NCI-H187 treated with DMSO at 0.1 percent for 48 hours (cell line): ENCODE measurements around the gene TNFRSF1A.

Experiments
- DNase-seq: peaks from one replicate; lab custom pipeline; 2025; lab: John Stamatoyannopoulos, UW

Gene TNFRSF1A

DNA sequence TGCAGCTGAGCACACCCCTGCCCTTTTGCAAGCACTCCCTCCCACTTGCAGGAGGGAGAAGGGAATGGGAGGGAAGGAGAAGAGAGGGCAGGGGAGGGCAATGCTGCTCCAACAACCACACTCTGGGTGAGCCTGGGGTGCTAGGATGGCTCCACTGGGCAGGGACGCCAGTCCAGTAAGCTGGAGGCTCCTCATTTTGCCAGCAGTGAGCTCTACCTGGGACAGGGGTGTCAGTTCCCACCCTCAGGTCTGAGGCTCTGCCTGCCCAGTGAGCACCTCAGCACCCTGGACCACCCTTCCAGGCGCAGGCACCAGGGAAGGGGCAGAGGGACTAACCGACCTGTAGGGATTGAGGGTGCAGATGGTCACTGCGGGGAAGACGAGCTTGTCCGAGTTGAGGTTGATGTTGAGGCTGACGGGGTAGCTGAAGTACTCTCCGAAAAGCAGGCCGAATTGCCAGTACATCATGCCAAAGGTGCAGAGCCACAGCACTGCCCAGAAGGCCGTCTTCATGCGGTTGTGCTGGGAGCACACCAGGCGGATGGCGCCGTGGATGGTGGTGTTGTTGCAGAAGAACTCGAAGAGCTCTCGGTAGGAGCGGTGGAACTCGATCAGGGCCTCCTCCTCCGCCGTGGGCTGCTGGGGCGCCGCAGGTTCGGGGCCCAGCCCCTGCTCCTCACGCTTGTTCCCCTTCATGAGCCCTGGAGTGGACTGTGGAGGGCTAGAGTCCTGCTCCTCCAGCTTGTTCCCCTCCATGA, 32.3 kb upstream of the TNFRSF1A start:
- DNase-seq, result no peak

DNA sequence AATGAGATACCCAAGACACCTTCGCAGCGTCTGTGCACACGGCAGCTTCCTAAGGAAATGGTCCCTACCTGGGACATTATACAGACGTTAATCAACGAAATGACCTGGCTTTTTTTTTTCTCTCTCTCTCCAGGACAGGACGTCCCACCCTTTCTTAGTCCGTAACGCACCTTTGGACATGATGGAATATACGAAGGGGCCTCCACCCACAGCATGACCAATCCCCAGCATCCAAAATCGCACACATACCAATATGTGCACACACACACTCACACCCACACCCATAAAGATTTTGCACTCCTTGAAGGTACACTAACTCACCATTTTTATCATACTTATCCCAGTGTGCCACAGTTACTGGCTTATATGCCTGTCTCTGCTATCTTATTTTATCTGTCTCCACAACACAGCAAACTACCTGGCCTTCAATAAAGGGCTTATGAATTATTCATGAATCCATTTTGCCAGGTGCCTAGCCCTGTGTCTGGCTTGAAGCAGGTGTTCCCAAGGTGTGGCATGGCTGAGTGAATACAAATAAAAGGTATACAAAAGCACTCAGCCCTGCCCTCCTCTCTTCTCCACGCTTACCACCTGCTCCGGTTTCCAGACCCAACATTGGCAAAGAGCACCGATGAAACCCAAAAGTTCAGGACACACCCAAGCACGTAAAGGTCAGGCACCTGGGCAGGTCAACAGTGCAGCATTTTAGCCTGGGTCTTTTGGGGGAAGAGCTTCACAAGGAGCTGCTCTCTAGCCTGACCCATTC, 31.3 kb upstream of the TNFRSF1A start:
- peak; percentile 91 for DNase-seq

DNA sequence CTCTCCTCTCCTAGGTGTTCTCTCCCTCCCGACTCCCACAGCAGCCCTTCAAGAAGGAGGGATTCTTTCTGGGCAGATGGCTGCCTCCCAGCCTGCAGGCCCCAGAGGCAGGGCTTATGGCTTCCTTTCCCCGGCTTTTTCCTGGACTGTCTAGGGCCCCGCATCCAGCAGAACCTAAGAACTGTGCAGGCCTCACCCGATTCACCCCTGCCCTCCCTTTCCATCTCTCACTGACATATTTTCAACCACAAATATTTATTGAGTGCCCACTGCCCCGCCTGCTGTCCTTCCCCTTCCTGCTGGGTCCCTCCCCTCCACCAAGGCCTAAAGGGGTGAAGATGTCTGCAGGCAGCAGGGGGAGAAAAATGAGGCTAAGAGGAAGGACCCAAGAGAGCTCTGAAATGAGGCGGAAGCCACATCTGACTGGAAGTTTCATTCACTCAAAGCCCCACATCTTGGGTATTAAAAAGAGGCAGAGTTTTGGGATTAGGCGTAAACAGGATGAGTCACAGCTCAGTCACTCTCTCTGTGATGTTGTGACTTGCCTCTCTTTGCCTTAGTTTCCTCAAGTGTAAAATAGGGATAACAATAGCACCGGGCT, 30.6 kb upstream of the TNFRSF1A start:
- DNase-seq, result peak; percentile 69

DNA sequence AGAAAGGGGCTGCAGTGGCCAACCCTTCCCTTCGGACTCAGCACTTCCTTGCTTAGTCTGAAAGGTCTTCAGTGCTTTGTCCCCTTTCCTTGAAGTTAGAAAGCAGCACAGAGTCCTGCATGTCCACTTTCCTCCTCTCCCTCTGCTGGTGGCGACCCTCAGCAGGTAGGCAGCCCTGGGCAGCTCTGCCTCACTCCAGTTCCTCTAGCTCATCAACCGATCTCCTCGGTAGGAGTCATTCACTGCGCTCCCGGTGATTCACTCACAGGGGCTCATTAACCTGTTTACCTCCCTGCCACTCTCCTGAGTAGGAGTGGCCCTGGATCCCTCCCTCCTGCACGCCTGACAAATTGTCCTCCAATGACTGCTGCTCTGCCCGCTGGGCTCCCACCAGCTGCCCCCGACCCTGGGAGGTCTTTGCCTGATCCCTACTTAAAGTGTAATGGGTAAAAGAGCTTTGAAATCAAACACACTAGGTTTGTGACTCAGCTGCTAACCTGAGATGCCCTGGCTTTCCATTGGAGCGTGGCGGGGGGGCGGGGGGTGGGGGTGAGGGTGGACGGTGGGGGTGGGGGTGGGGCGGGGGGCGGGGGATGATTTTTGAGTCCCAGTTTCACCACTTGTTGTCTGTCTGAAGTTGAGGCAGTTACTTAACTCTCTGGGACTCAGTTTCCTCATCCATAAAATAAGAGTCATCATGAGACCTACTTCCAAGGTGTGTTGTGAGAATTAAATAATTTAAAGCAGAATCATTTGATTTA, 29.3 kb upstream of the TNFRSF1A start:
- peak; percentile 84 for DNase-seq

DNA sequence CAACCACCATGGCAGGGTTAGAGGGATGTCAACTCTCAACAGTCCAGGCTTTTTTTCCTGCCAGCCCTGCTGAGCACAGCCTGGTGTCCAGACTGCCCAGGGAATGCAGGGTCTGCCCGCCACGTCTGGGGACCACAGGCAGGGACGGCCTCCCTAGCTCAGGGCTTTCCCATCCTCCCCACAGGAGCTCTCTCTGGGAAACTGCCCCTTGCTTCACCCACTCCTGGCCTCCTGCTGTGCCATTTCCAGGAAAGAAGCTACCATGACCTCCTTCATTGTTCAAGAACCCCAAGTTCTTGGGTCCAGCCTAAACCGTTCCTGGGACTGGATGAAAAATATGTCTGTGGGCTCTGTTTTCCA, 28.7 kb upstream of the TNFRSF1A start:
- no peak for DNase-seq

DNA sequence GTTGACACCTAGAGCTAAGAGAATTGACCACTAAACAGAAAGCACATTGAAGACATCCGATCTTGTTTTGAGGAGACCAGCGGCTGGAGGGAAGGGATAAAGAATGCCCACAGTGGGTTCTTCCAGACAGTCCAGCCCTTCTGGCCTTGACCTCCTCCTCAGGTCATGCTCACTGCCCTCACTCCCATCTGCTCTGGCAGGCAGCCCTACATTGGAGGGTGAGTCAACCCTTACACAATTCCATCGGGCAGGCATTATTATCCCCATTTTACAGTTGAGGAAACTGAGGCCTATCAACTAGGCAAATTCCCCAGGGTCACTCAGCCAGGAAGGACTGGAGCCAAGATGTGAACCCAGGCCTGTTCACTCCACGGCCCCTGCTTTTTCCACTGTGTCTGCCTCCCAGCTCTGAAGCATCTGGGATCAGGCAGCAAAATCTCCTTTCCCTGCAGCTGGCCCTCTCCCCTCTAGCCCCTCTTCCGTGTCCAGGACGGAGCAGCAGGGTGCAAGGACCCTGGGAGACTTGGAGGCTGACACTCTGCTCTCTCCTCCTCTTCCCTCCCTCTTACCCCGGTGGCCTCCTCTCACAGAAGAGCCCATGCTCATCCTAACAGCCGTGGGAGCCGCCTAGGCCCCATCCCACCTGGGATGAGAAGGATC, 28.2 kb upstream of the TNFRSF1A start:
- no peak for DNase-seq

DNA sequence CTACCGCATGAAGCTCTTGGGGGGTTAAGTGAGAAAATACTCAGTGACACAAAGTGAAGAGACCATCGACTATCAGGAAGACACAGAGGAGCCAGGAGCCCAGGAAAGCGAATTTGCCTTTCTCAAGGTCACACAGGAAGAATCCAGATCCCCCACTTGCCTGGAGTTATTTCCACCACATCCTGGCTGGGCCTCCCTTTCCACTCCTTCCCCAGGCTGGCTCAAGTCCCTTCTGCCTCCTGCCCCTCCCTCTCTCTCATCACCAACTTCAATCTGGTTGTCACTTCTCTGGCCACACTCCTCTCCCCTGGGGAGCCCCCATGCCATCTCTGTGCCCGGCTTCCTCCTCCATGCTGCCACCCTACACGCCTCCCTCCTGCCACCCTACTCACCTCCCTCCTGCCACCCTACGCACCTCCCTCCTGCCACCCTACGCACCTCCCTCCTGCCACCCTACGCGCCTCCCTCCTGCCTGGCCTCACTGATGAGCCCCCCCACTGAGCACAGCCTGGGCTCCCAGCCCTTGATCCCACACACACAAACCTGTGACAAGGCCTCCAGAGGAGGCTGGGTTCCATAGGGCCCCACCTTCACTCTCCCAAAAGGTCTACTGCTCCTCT, 27.1 kb upstream of the TNFRSF1A start:
- no peak for DNase-seq

DNA sequence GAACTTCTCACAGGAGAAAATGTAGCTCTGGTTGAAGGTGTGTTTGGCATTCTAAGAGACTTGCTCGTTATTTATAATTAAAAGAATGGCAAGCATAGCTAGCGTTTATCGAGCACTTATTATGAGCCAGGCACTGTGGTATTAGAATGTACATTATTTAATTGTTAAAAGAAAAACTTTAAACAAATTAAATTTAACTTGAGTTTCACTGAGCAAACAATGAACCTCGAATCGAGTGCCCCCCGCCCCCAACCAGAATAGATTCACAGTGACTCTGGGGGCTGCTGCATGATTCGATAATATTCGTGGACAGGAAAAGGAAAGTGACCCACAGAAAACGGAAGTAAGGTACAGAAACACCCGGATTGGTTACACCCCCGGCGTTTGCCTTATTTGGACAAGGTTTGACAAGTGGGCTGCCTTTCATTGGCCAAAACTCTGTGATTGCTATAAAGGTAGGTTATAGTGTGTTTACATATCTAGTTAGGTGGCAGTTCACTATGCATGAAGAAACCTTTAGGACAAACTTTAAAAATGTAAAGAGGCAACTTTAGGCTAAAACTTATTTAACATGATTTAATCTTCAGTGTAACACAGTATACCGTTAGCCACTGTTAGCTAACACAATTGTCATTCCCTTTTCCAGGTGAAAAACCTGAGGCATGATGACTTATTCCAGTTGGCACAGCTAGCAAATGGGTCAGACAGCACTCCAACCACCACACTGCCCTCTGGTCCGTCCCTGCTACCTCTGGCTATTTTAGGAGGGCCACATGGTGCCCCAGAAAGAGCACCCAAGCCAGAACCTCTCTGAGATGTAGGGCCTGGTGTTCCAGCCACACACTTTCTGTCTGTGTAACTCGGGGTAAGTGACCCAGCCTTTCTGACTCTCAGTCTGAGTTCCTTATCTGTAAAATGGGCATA, 26.4 kb upstream of the TNFRSF1A start:
- DNase-seq, result no peak

DNA sequence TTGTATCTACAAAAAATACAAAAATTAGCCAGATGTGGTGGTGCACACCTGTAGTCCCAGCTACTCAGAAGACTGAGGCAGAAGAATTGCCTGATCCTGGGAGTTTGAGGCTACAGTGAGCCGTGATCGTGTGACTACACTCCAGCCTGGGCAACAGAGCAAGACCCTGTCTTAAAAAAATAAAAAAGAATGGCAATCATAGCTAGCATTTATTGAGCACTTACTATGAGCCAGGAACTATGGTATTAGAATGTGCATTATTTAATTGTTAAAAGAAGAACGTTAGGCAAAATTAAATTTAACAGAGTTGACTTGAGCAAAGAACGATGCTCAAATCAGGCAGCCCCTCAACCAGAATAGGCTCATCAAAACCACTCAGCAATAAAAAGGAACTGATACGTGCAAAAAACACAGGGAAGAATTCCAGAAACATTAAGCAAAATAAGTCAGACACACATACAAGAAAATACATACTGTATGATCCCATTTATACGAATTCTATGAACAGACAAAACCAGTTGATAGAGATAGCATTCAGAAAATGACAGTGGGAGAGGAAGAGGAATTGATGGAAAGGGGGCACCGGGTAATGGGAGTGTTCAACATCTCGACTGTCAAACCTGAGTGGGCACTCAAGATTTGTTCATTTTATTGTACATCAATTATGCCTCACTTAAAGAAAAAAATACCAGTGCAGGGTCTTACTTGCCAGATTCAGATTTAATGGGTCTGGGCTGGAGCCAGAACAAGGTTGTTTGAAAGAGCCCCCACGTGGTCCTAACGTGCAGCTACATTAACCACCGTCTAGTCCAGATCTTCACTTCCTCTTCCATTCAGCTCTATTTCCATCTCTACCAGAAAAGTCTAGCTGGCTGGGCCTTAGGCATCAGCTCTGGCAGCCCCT, 25.4 kb upstream of the TNFRSF1A start:
- no peak for DNase-seq

DNA sequence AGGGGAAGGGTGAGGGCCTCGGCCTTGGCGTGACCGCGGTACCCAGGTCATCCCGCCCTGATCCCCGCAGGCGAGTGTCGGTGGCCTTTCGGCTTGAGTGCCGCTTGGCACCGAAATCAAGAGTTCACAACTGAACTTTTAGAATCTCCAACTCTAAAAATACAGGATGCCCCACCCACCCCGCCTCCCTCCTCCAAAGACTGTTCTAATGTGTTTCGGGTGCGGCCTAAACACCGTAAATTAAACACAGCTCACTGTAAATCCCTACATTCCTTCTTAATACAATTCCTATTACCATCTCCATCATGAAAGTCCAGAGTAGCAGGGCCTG, 22.1 kb upstream of the TNFRSF1A start:
- DNase-seq, result no peak

DNA sequence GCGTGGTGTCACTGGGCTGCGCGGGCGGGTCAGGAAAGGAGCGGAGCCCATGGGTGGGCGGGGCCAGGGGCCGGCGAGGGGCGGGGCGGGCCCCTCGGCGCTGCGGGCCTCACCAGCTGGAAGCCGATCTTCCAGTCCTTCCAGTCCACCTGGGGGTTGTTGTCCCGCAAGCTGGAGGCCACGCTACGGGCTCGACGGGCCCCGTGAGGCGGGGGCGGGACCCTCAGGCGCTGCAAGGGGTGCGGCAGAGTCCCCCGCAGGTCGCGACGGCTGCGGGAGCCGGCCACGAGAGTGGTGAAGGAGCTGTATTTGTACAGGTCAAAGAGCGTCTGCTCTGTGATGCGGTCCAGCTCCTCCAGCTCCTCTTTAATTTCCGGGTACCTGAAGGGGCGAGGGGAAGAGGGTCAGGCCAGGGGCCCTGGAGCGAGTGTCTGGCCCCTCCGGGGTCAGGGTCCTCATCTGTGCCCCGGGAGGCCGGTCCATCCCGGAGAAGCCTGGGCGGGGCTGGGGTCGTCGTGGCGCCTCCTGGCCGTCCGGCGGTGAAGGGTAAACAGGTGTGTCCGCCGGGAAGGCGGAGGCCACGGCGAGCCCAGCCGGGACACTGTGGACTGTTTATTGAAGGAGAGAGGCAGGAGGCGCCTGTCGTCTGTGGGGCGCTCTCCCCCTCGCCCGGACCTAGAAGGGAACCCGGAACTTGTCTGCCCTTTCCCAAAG, 21.6 kb upstream of the TNFRSF1A start:
- no peak for DNase-seq

DNA sequence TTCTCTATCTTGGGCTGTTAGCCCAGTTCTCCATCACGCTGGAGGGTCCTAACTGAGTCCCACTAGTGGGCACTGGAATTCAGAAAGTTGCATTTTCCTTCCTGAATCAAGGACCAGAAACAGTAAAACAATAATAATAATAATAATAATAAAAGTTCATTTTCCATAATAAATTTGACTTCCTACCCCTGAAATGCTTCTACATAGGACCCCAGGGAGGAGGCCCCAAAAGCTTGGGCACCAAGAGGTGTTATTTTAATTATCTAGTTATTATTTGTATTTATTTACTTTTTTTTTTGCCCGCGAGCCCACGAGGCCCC, 21.1 kb upstream of the TNFRSF1A start:
- DNase-seq, result no peak

DNA sequence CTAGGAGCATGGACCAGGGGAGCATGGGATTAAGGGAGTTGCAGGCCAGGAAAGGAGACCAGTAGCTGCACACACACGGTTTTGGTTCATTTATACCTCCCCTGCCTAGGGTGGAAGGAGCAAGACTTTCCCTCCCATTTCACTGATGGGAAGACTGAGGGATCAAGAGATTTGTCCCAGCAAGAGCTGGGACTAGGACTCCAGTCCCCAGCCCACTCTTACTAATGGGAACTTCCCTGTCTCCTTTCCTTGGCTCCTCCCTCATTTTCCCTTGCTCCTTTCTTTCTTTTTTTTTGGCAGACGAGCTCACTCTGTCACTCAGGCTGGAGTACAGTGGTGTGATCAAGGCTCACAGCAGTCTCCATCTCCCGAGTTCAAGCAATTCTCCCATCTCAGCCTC, 20.5 kb upstream of the TNFRSF1A start:
- DNase-seq, result no peak

DNA sequence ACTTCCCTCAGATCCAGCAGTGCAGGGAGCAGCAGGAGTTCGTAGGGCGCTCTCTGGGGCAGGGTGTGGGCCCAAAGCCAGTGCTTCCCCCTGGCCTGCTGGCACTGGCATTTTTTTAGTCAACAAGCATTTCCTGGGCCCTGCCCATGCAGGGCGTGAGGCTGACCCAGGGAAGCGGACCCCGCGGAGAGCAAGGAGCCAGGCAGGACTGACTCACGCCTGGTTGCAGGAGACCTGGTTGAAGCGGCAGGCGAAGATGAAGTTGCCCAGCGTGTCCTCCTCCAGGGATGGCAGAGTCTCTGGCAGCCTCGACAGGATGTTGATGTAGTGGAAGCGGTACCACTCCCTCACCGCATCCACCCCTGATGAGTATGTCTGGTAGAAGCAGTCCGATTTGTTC, 20.0 kb upstream of the TNFRSF1A start:
- DNase-seq, result no peak

DNA sequence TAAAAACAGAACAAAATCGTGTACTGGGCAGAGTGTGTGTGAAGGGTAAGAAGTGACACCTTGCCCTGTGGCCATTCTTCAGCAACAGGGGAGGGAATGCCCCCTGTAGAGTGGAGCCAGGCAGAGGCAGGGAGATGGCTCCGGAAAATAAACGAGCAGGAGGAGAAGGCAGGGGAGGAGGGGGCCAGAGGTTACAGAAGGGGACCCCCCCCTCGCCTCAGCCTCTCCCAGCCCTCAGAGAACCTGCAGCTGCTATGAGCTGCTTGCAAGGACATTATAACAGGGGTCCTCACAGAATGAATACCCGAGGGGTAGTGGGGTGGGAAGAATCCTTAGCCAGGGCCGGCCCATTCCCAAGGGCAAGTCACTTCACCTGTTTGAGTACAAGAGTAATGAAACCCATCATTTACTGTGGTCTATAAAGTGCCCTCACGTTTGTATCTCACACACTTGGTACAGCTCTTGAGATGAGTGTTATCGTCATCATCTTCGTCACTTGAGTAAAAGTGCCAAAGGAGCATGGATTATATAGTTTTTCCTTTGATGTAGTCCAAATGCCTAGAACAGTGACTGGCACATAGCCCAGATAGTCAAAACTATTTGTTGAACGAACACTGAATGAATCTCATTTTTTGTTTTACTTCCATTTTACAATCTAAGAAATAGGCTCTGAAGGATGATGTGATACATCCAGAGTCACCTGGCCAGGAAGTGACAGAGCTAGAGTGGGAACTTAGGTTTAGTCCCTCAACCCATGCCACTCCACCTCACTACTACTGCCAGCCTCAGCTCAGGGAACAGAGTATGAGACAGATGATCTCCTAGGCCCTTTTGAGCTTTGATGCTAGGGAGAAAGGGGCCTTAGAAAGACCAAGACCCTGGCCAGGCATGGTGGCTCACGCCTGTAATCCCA, 19.0 kb upstream of the TNFRSF1A start:
- no peak for DNase-seq

DNA sequence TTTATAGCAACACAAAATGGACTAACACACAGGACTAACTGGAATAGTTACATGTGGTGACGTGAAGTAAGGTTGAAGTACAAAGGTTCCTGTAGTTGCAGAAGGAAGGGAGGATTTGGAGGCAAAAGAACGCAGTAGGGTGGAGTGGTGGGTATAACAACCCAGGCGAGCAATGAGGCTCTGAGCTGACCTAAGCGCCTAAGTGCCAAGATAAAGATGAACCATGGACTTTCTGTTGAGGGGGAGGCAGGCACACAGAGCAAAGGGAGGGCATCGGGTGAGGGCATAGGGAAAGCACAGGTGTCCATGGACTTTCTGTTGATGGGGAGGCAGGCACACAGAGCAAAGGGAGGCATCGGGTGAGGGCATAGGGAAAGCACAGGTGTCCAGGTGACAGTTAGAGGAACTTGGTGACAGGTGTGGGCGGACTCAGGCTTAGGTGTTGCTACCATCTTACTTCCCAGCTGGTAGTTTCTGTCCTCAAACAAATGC, 18.2 kb upstream of the TNFRSF1A start:
- no peak for DNase-seq

DNA sequence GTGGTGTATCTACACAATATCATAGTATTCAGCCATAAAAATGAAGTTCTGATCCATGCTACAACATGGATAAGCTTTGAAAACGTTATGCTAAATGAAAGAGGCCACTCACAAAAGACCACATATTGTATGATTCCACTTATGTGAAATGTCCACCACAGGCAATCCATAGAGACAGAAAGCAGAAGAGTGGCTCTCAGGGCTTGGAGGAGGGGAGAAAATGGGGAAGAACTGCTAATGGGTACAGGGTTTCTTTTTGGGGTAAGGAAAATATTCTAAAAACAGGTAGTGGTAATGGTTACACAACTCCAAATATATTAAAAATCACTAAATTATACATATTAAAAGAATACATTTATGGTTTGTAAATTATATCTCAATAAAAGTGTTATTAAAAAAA, 17.0 kb upstream of the TNFRSF1A start:
- no peak for DNase-seq

DNA sequence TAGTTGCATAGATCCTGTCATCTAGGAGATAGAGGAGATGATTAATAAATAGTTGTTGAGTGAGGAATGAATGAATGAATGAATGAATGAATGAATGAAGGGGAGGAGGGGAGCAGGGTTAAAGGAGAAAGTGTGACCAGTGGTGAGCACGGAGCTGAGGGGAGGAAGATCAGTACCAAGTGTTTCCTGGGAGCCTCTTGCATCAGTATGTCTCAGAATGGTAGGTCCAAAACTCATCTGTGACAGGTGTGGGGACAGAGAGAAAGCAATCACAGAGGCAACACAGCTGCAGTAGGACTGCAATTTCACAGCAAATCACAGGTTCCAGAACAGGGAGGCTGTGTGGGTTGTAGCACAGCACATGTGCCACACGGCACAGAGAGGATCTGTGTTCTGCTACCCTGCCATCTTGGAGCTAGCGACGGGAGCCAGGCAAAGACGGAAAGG, 14.5 kb upstream of the TNFRSF1A start:
- no peak for DNase-seq
